OCI-LY1 (cell line): Measurements from ENCODE around the gene RPL18.

Experiments used
- H2AFZ ChIP-seq: fragments of 200-600 bp; sonication (generic), shearing (Covaris generic); 2 replicates; pipeline ENCODE4 v1.6.0; 2014; ENCODE audit warnings: antibody characterized with exemption, mild to moderate bottlenecking, low read length
- H3F3A ChIP-seq: fragments of 200-600 bp; sonication (generic), shearing (Covaris generic); 2 replicates; pipeline ENCODE4 v1.6.0; 2014; ENCODE audit warnings: mild to moderate bottlenecking, antibody characterized with exemption, low read length, moderate library complexity; ENCODE audit not compliant: insufficient read depth
- H3K27ac ChIP-seq: fragments of 200-600 bp; sonication (generic); 2 replicates; pipeline ENCODE4 v1.5.1; 2014; ENCODE audit warnings: low read length, mixed run types, mild to moderate bottlenecking, low read depth; ENCODE audit not compliant: poor library complexity, severe bottlenecking
- H3K27me3 ChIP-seq: fragments of 200-600 bp; sonication (generic); 2 replicates; pipeline ENCODE4 v1.6.0; 2014; ENCODE audit warnings: antibody characterized with exemption, mild to moderate bottlenecking, low read length, moderate library complexity; ENCODE audit not compliant: insufficient read depth
- H3K36me3 ChIP-seq: fragments of 200-600 bp; sonication (generic); 2 replicates; pipeline ENCODE4 v1.6.1; 2014; ENCODE audit warnings: mild to moderate bottlenecking, antibody characterized with exemption, low read length, moderate library complexity, mixed read lengths; ENCODE audit not compliant: insufficient read depth
- H3K4me1 ChIP-seq: fragments of 200-600 bp; sonication (generic); 2 replicates; pipeline ENCODE4 v1.5.1; 2014; ENCODE audit warnings: mild to moderate bottlenecking, low read length, moderate library complexity; ENCODE audit not compliant: insufficient read depth, severe bottlenecking
- H3K4me2 ChIP-seq: fragments of 200-600 bp; sonication (generic), shearing (Covaris generic); 2 replicates; pipeline ENCODE4 v1.6.1; 2014; ENCODE audit warnings: low read length
- H3K4me3 ChIP-seq: fragments of 200-600 bp; sonication (generic); 2 replicates; pipeline ENCODE4 v1.5.1; 2014; ENCODE audit warnings: low read length, low read depth, mild to moderate bottlenecking, mixed read lengths; ENCODE audit not compliant: poor library complexity, severe bottlenecking
- H3K79me2 ChIP-seq: fragments of 200-600 bp; shearing (Covaris generic); 2 replicates; pipeline ENCODE4 v1.6.1; 2016; ENCODE audit warnings: mixed run types, low read length, mixed read lengths; ENCODE audit not compliant: insufficient read depth
- H3K9ac ChIP-seq: fragments of 200-600 bp; sonication (generic), shearing (Covaris generic); 2 replicates; pipeline ENCODE4 v1.6.1; 2014; ENCODE audit warnings: mild to moderate bottlenecking, low read length, mixed read lengths
- H3K9me2 ChIP-seq: fragments of 200-600 bp; sonication (generic), shearing (Covaris generic); 2 replicates; pipeline ENCODE4 v1.6.1; 2014; ENCODE audit warnings: low read depth, mild to moderate bottlenecking, low read length, mixed read lengths
- H3K9me3 ChIP-seq: fragments of 200-600 bp; shearing (Covaris generic); 2 replicates; pipeline ENCODE4 v1.6.1; 2014; ENCODE audit warnings: low read length, mixed read lengths
- H4K20me1 ChIP-seq: fragments of 200-600 bp; sonication (generic), shearing (Covaris generic); 2 replicates; pipeline ENCODE4 v1.6.0; 2016; ENCODE audit warnings: mild to moderate bottlenecking, low read length; ENCODE audit not compliant: insufficient read depth
- EZH2 ChIP-seq: fragments of 200-600 bp; sonication (generic), shearing (Covaris generic); IDR thresholded peaks from 2 replicates; pipeline ENCODE4 v1.8.0; 2017; ENCODE audit warnings: borderline replicate concordance, mixed run types, mild to moderate bottlenecking, antibody characterized with exemption, low read length, moderate library complexity, mixed read lengths
- TF ChIP-seq, protein P1 (sequence below): fragments of 200-600 bp; sonication (generic), shearing (Covaris generic); IDR thresholded peaks from 2 replicates; pipeline ENCODE4 v1.5.1; 2017; ENCODE audit warnings: mild to moderate bottlenecking, antibody characterized with exemption, low read length, moderate library complexity, mixed read lengths

RPL18 gene

DNA sequence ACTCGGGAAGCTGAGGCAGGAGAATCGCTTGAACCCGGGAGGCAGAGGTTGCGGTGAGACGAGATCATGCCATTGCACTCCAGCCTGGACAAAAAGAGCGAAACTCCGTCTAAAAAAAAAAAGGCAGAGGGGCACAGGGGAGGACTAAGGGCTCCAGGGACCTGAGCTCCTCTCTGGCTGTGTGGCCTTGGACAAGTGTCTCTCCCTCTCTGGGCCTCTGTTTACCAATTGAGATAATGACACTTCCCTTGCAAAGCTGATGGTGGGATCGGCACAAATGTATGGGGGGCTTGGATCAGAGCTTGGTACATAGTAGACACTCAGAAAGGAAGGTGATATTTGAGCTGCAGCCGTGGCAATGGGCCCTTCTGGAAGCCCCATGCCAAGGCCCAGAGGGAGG lies 23.8 kb downstream of the RPL18 start:
- Histone ChIP-seq H3K4me1 (peaks cover 9% of the 10 kb centered on the region), H3K4me2 (no peak overlapping the region), H2AFZ (no peak overlapping the region), H3K9me2 (no peaks in the 10 kb centered on the region), H3K27ac (no peak overlapping the region), H3K36me3 (no peaks in the 10 kb centered on the region), H3K79me2 (no peaks in the 10 kb centered on the region), H3K9ac (no peak overlapping the region), H4K20me1 (no peaks in the 10 kb centered on the region), H3F3A (no peaks in the 10 kb centered on the region), H3K9me3 (no peaks in the 10 kb centered on the region), H3K4me3 (no peak overlapping the region), H3K27me3 (peaks cover 4% of the 10 kb centered on the region; the same call in 1 of the 2 replicates)
- TF ChIP-seq EZH2: no peak
- TF ChIP-seq, protein P1, sequence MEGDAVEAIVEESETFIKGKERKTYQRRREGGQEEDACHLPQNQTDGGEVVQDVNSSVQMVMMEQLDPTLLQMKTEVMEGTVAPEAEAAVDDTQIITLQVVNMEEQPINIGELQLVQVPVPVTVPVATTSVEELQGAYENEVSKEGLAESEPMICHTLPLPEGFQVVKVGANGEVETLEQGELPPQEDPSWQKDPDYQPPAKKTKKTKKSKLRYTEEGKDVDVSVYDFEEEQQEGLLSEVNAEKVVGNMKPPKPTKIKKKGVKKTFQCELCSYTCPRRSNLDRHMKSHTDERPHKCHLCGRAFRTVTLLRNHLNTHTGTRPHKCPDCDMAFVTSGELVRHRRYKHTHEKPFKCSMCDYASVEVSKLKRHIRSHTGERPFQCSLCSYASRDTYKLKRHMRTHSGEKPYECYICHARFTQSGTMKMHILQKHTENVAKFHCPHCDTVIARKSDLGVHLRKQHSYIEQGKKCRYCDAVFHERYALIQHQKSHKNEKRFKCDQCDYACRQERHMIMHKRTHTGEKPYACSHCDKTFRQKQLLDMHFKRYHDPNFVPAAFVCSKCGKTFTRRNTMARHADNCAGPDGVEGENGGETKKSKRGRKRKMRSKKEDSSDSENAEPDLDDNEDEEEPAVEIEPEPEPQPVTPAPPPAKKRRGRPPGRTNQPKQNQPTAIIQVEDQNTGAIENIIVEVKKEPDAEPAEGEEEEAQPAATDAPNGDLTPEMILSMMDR: no peak

DNA sequence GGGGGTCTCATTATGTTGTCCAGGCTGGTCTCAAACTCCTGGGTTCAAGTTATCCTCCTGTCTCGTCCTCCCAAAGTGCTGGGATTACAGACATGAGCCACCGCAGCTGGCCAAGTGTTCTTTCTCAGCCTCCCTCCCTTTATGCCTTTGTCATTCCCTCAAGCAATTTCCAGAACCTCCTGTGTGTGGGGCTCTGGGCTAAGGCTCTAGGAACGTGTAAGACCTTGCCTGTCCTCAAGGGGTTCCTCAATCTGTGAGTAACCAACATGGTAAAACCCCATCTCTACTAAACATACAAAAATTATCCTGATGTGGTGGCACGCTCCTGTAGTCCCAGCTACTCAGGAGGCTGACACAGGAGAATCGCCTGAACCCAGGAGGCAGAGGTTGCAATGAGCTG lies 28.0 kb downstream of the RPL18 start:
- Histone ChIP-seq H2AFZ (no peak overlapping the region), H3K9ac (no peak overlapping the region), H3K9me2 (no peaks in the 10 kb centered on the region), H3K9me3 (no peaks in the 10 kb centered on the region), H3K4me2 (no peak overlapping the region), H3K27ac (no peak overlapping the region), H4K20me1 (no peaks in the 10 kb centered on the region), H3F3A (no peaks in the 10 kb centered on the region), H3K27me3 (peaks cover 11% of the 10 kb centered on the region; the same call in 1 of the 2 replicates), H3K36me3 (no peaks in the 10 kb centered on the region), H3K4me3 (no peak overlapping the region), H3K4me1 (peaks cover 5% of the 10 kb centered on the region), H3K79me2 (no peaks in the 10 kb centered on the region)
- no peak for TF ChIP-seq EZH2
- TF ChIP-seq, protein P1: no peak

DNA sequence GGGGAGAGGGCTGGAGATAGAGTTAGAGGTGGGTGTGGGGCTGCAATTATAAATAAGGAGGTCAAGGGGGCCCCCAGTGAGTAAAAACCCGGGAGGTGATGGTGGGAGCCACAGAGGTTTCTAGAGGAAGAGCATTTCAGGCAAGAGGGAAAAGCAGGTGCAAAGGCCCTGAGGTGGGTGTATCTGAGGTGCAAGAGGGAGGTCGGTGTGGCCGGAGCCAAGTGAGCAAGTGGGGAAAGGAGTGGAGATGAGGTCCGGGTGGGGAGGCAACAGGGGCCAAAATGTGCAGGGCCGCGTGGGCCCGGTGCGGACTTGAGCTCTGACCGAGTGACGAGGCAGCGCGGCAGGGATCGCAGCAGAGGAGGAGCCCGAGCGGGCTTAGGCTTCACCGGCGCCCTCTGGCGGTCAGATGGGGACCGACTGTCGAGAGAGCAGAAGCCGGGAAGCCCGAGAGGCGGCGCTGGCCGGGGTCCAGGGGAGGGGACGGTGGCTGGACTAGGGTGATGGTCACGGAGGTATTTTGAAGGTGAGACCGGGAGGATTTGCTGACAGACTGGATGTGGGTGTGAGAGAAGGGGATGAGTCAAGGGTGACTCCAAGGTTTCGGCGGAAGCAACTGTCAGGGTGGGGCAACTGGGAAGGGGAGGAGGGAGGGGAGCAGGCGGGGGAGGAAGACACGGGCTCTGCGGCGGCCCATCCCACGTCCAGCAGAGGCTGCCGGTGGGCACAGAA lies 30.1 kb downstream of the RPL18 start:
- peak overlapping the region; percentile 26 for H3K4me3 ChIP-seq
- H3K27ac ChIP-seq: no peak overlapping the region

More for the DNA sequence above, 30.1 kb downstream of the RPL18 start:
- TF ChIP-seq, protein P1: peak; percentile 94
- TF ChIP-seq EZH2: no peak
- Histone ChIP-seq H3K36me3 (no peaks in the 10 kb centered on the region), H3K9ac (no peak overlapping the region), H3F3A (no peaks in the 10 kb centered on the region), H4K20me1 (no peaks in the 10 kb centered on the region), H2AFZ (no peak overlapping the region), H3K9me3 (no peaks in the 10 kb centered on the region), H3K27me3 (peaks cover 11% of the 10 kb centered on the region; the same call in 1 of the 2 replicates), H3K9me2 (no peaks in the 10 kb centered on the region), H3K4me1 (peaks cover 5% of the 10 kb centered on the region), H3K4me2 (peak overlapping the region; percentile 2; the same call in 1 of the 2 replicates), H3K79me2 (no peaks in the 10 kb centered on the region)
